K562 (cell line): ENCODE measurements around the gene ZER1. TPM values are rescaled to one million over a fixed set of nuclear protein-coding genes. Genes with fewer than 3 reads are reported as not detected.
A peak's percentile ranks its signal among the peaks of the same experiment; 100 is the strongest.

Source experiments
- ATAC-seq: fragments of 200-7000 bp; cut with Tn5 transposase; 3 replicates; pipeline ENCODE4 v1.9.1; 2020; ENCODE audit warnings: moderate library complexity
- BruUV-seq: library from RNA; stranded (reverse); fragments of 400-500 nt; replicated peaks from 2 replicates; lab custom pipeline; 2021; lab: Mats Ljungman, UMichigan
- CTCF ChIA-PET: fragments of 300-600 bp; formaldehyde crosslinking; extraction: SDS; loops from one replicate; lab custom pipeline; 2021; ENCODE audit warnings: low intra/inter-chr PET ratio; lab: Yijun Ruan, JAX
- POLR2A ChIA-PET: fragments of 300-600, 350-650 bp; sonication (Branson Sonifier 250); formaldehyde crosslinking; extraction: SDS; loops from one replicate; lab custom pipeline; 2021; ENCODE audit warnings: antibody characterized with exemption, inconsistent platforms; lab: Yijun Ruan, JAX
- DNase-seq, 4 experiments: peaks; one replicate each; pipeline versions ENCODE4 v3.0.0 to v3.0.0-alpha.2; 2011 to 2018; ENCODE audit warnings: low spot score in 3 of 4, mixed read lengths in 3 of 4; ENCODE audit errors: extremely low read depth in 1 of 4
- FAIRE-seq: peaks from 2 replicates; lab custom pipeline; 2011; peaks lifted over from hg19 to GRCh38; lab: Jason Lieb, UNC
- H2AFZ ChIP-seq: 2 replicates; pipeline ENCODE4 v1.6.0; 2011; ENCODE audit warnings: low read depth, low read length, control low read depth, inconsistent platforms
- H3K27ac ChIP-seq: fragments of 200-600 bp; 3 replicates; pipeline ENCODE4 v1.8.0; 2011; ENCODE audit warnings: low read depth, mild to moderate bottlenecking, control low read depth, inconsistent platforms, low read length, moderate library complexity, mixed read lengths; ENCODE audit errors: extremely low read depth
- H3K27me3 ChIP-seq, 2 experiments: fragments of 300-600 bp in 1 of 2; 2 replicates in 1 of 2; 3 replicates in 1 of 2; pipeline versions ENCODE4 v1.6.0 to v1.8.0; 2011; ENCODE audit warnings: inconsistent platforms in 2 of 2, low read length in 2 of 2, mild to moderate bottlenecking in 1 of 2, mixed read lengths in 1 of 2, moderate library complexity in 1 of 2; ENCODE audit not compliant: control insufficient read depth in 2 of 2, insufficient read depth in 2 of 2
- H3K36me3 ChIP-seq: fragments of 300-600 bp; 3 replicates; pipeline ENCODE4 v1.8.0; 2011; ENCODE audit warnings: mild to moderate bottlenecking, low read length, inconsistent platforms; ENCODE audit not compliant: control insufficient read depth, insufficient read depth
- H3K4me1 ChIP-seq, 2 experiments: fragments of 200-600 bp in 1 of 2; replicated peaks in 1 of 2; 2 replicates in 1 of 2; 3 replicates in 1 of 2; pipeline versions ENCODE4 v1.5.1 to v1.8.0; 2011; ENCODE audit warnings: inconsistent platforms in 2 of 2, low read length in 2 of 2, mild to moderate bottlenecking in 1 of 2, mixed read lengths in 1 of 2, moderate library complexity in 1 of 2; ENCODE audit not compliant: control insufficient read depth in 2 of 2, insufficient read depth in 2 of 2
- H3K4me2 ChIP-seq: 2 replicates; pipeline ENCODE4 v1.6.1; 2011; ENCODE audit warnings: low read length, control low read depth, inconsistent platforms, mixed read lengths; ENCODE audit not compliant: insufficient read depth
- H3K4me3 ChIP-seq: fragments of 200-600 bp; sonication (generic), shearing (Covaris generic); 2 replicates; pipeline ENCODE4 v1.5.1; 2016; ENCODE audit warnings: control low read depth, inconsistent platforms
- H3K79me2 ChIP-seq: fragments of 200-600 bp; 3 replicates; pipeline ENCODE4 v1.8.0; 2011; ENCODE audit warnings: low read length, inconsistent platforms; ENCODE audit not compliant: control insufficient read depth, insufficient read depth
- H3K9ac ChIP-seq, 2 experiments: 2 replicates each; pipeline versions ENCODE4 v1.6.0 to v1.6.1; 2011; ENCODE audit warnings: low read depth in 2 of 2, low read length in 2 of 2, control low read depth in 1 of 2, inconsistent platforms in 1 of 2, mild to moderate bottlenecking in 1 of 2, mixed read lengths in 1 of 2; ENCODE audit not compliant: insufficient read depth in 1 of 2
- H3K9me1 ChIP-seq: one replicate; pipeline ENCODE4 v1.6.0; 2011; ENCODE audit warnings: inconsistent platforms, mild to moderate bottlenecking, low read length, moderate library complexity; ENCODE audit not compliant: control insufficient read depth, insufficient read depth
- H3K9me3 ChIP-seq: replicated peaks from 2 replicates; pipeline ENCODE4 v1.5.1; 2011; ENCODE audit warnings: low read depth, low read length, inconsistent platforms; ENCODE audit not compliant: control insufficient read depth, insufficient read depth
- H4K20me1 ChIP-seq: replicated peaks from 2 replicates; pipeline ENCODE4 v1.6.1; 2011; ENCODE audit warnings: low read length, inconsistent platforms, mixed read lengths; ENCODE audit not compliant: control insufficient read depth, insufficient read depth
- ADNP ChIP-seq: fragments of 200-800 bp; sonication (Bioruptor generic); IDR thresholded peaks from 2 replicates; pipeline ENCODE4 v1.6.1; 2016; ENCODE audit warnings: missing genetic modification characterization, missing compliant biosample characterization
- BRCA1 ChIP-seq, 2 experiments: fragments of 450-650 bp in 1 of 2; sonication (generic) in 1 of 2; formaldehyde crosslinking in 1 of 2; IDR thresholded peaks; 2 replicates each; pipeline versions ENCODE4 v1.5.0 to v1.6.1; 2017 to 2020; ENCODE audit warnings: mild to moderate bottlenecking in 1 of 2, missing genetic modification reagents in 1 of 2
- CC2D1A ChIP-seq: fragments of 450-650 bp; IDR thresholded peaks from 2 replicates; pipeline ENCODE4 v1.6.1; 2017; ENCODE audit warnings: mild to moderate bottlenecking
- NR2C2 ChIP-seq, 2 experiments: fragments of 200-800 bp in 1 of 2; sonication (Bioruptor generic) in 1 of 2; sonication (generic) in 1 of 2; formaldehyde crosslinking in 1 of 2; IDR thresholded peaks; 2 replicates each; pipeline versions ENCODE4 v1.6.1 to v1.8.0; 2016 to 2022; ENCODE audit warnings: mild to moderate bottlenecking in 1 of 2, missing compliant biosample characterization in 1 of 2, missing genetic modification characterization in 1 of 2, missing genetic modification reagents in 1 of 2
- POLR2G ChIP-seq: fragments of 200-400 bp; formaldehyde crosslinking; IDR thresholded peaks from 2 replicates; pipeline ENCODE4 v1.6.1; 2017; ENCODE audit warnings: low read depth, mild to moderate bottlenecking, antibody characterized with exemption, low read length, moderate library complexity
- RBFOX2 ChIP-seq: fragments of 200-400 bp; formaldehyde crosslinking; IDR thresholded peaks from 2 replicates; pipeline ENCODE4 v1.6.1; 2017; ENCODE audit warnings: low read depth, mild to moderate bottlenecking, low read length, moderate library complexity
- SOX6 ChIP-seq: fragments of 450-650 bp; IDR thresholded peaks from 2 replicates; pipeline ENCODE4 v1.6.1; 2014; ENCODE audit warnings: mild to moderate bottlenecking
- WGBS: fragments of 100-300 bp; shearing (Covaris generic); methylation state at CpG from one replicate; pipeline ENCODE4 v1.1.6; 2016; ENCODE audit warnings: low coverage, mixed read lengths; ENCODE audit not compliant: insufficient coverage; ENCODE audit errors: missing lambda C conversion rate; 5-methylcytosine and 5-hydroxymethylcytosine counted together
- in situ Hi-C: fragments of 300-500 bp; cut with MboI; formaldehyde crosslinking; loops from 4 replicates; pipeline ENCODE4 v1.15.0; 2018; ENCODE audit warnings: inconsistent platforms, mixed read lengths
- intact Hi-C: fragments of 100-400 bp; cut with micrococcal nuclease; formaldehyde crosslinking; loops from 2 replicates; pipeline ENCODE4 v1.14.2; 2022
- polyA plus RNA-seq, 8 experiments: library from polyadenylated mRNA; depleted of rRNA in 4 of 8; stranded (reverse) in 5 of 8; unstranded in 3 of 8; fragments of >200 nt; fragmentation: Nextera tagmentation in 2 of 8; fragmentation: Illumina TruSeq in 1 of 8; extraction: Ambion mirVana in 2 of 8; extraction: Trizol in 1 of 8; gene quantifications; 2 replicates each; pipeline versions ENCODE4 v1.2.1 to v1.2.3, GENCODE V29; 2011 to 2014; ENCODE audit warnings: inconsistent platforms in 1 of 8, missing spikeins in 1 of 8
- total RNA-seq, 7 experiments: library from RNA; depleted of rRNA in 6 of 7; stranded (reverse); fragments of >200 nt in 6 of 7; fragmentation: Illumina TruSeq in 2 of 7; extraction: Trizol in 2 of 7; gene quantifications; 2 replicates each; pipeline versions ENCODE4 v1.2.1 to v1.2.3, GENCODE V29; 2011 to 2021; ENCODE audit warnings: low replicate concordance in 1 of 7

Gene ZER1
- total and polyA plus RNA-seq, 9 of the 15 experiments (the other 6 are each of a cell fraction or from before 2014, with no cell fraction given) = 0.07 to 10.7 (median 6.2) TPM

DNA sequence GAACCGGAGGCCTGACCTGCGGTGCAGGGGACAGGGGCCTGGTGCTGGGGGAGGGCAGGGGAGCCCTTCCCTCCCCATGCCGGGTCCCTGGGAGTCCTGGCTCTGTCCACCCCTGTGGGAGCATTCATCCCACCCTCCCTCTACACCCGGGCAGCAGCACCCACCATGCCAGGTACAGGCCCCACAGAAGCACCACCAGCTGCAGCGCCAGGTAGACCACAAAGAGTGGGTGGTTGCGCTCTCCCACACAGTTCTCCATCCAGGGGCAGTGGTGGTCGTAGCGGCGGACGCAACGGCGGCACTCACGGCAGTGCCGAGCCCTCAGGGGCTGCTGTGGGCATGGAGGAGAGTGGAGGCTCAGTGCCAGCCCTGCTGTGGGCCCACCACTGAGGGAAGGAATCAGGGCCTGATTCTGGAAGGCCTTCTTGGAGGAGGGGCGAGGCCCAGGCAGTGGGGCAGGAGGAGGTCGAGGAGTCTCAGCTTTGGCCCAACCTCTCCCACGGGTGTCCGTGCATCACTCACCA lies 50.2 kb downstream of the ZER1 start:
- no TSS peak for BruUV-seq
- Histone ChIP-seq H3K4me1 (peaks cover 8 to 47% of the 10 kb centered on the region in 2 experiments; a peak in 4 of 5 replicates), H3K79me2 (peaks cover 8% of the 10 kb centered on the region; the same call in 2 of the 3 replicates), H3K27me3 (no peaks in the 10 kb centered on the region), H3K9me3 (no peaks in the 10 kb centered on the region), H3K36me3 (peaks cover 41% of the 10 kb centered on the region; the same call in 2 of the 3 replicates), H3K9ac (peak overlapping the region in 1 of 2 experiments; percentile 80; a peak in 1 of 4 replicates), H4K20me1 (no peaks in the 10 kb centered on the region), H3K27ac (no peak overlapping the region), H3K4me2 (no peak overlapping the region), H2AFZ (no peak overlapping the region), H3K4me3 (no peak overlapping the region), H3K9me1 (peaks cover 2% of the 10 kb centered on the region)
- ATAC-seq (no peak), FAIRE-seq (no peak), DNase-seq (no peak)
- ChIA-PET POLR2A (interaction anchor here (0.6 to 0.7 kb wide), 2 partner anchors 10 to 73 kb away, joined by 3 read pairs; no protein-coding TSS in a partner anchor), CTCF (no interaction called here)
- in situ Hi-C loops = no loop called here
- TF ChIP-seq POLR2G (peak; percentile 69), RBFOX2 (peak; percentile 57), CC2D1A (no peak)
- WGBS = 90% methylated on average over 17 of the region's 18 CpGs
- intact Hi-C loops = no loop called here

DNA sequence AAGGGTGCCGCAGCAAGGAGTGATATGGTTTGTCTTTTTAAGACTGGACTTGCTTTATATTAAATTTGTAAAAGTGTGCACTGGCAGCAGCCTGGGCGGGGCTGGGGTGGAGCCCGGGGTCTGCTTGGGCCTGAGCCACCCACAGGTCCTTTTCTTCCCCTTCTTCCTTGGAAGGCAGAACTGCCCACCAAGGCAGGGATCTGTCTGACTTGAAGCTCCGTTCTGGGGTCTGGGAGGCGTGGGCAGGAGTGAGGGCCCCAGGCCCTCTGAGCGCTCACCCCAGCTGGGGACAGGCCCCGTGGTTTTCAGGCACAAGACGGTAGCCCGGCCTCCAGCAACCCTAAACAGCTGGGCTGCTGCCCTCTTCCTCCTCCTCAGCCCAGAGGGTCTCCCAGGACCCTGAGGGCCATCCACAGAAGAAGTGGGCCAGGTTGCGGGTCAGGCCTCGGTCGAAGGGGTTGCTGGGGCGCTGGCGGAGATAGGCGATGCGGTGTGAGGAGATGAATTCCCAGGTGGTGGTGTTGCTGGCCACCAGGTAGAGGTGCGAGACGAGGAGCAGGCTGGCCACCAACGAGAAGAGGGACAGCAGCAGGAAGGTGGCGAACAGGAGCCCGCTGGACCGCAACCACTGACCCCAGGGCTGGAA lies 50.8 kb downstream of the ZER1 start:
- H2AFZ ChIP-seq = no peak overlapping the region
- ATAC-seq (no peak), DNase-seq (no peak), FAIRE-seq (no peak)
- no peak overlapping the region for H3K4me3 ChIP-seq
- 93% methylated on average over 21 of the region's 22 CpGs for WGBS
- no peak overlapping the region for H3K4me2 ChIP-seq
- POLR2A ChIA-PET = interaction anchor here (0.7 kb wide), 1 partner anchor 215 kb away, joined by 3 read pairs; no protein-coding TSS in a partner anchor
- H3K27ac ChIP-seq = no peak overlapping the region
- CTCF ChIA-PET = no interaction called here
- H3K9me1 ChIP-seq = peaks cover 2% of the 10 kb centered on the region
- intact Hi-C loops (no loop called here), in situ Hi-C loops (no loop called here)
- BruUV-seq = TSS peak; percentile 53
- H4K20me1 ChIP-seq = no peaks in the 10 kb centered on the region
- H3K9ac ChIP-seq = peak overlapping the region in 1 of 2 experiments; percentile 39; a peak in 1 of 4 replicates
- TF ChIP-seq ADNP (no peak), NR2C2 (CRISPR knock-in tag; IDR thresholded peaks at IDR 0.05) (no peak), NR2C2 (tag; IDR thresholded peaks at IDR 0.05) (no peak), SOX6 (no peak), BRCA1 (IDR thresholded peaks at IDR 0.05) (no peak), BRCA1 (CRISPR knock-in tag; IDR thresholded peaks at IDR 0.05) (no peak)
- peaks cover 8% of the 10 kb centered on the region; the same call in 2 of the 3 replicates for H3K79me2 ChIP-seq
- peaks cover 8 to 47% of the 10 kb centered on the region in 2 experiments; a peak in 4 of 5 replicates for H3K4me1 ChIP-seq
- no peaks in the 10 kb centered on the region for H3K27me3 ChIP-seq
- peaks cover 44% of the 10 kb centered on the region; the same call in 2 of the 3 replicates for H3K36me3 ChIP-seq
- no peaks in the 10 kb centered on the region for H3K9me3 ChIP-seq
